Frontal cortex (tissue), 4 donors: ENCODE measurements around the gene TRIP12. TPM values are rescaled to one million over a fixed set of nuclear protein-coding genes. Genes with fewer than 3 reads are reported as not detected.
"Not testable (repeated sequence)": the region's sequence is repeated elsewhere in the genome, so short reads cannot be mapped to it uniquely, and the experiment has no call there.

Experiments
- DNase-seq, 2 donors: peaks; one replicate each; pipeline ENCODE4 v3.0.0; 2012; ENCODE audit warnings: low spot score in 2 of 2
- FAIRE-seq: peaks from 2 replicates; lab custom pipeline; 2012; peaks lifted over from hg19 to GRCh38; lab: Jason Lieb, UNC
- total RNA-seq: library from RNA; depleted of rRNA; stranded (reverse); fragments of >200 nt; gene quantifications from one replicate; pipeline ENCODE4 v1.2.3, GENCODE V29; 2014
- donor health status: control.
- donor health status: control.
- donor health status: control.

TRIP12 gene
- total RNA-seq, 1 donor from 2014 or later, result 168 TPM

DNA sequence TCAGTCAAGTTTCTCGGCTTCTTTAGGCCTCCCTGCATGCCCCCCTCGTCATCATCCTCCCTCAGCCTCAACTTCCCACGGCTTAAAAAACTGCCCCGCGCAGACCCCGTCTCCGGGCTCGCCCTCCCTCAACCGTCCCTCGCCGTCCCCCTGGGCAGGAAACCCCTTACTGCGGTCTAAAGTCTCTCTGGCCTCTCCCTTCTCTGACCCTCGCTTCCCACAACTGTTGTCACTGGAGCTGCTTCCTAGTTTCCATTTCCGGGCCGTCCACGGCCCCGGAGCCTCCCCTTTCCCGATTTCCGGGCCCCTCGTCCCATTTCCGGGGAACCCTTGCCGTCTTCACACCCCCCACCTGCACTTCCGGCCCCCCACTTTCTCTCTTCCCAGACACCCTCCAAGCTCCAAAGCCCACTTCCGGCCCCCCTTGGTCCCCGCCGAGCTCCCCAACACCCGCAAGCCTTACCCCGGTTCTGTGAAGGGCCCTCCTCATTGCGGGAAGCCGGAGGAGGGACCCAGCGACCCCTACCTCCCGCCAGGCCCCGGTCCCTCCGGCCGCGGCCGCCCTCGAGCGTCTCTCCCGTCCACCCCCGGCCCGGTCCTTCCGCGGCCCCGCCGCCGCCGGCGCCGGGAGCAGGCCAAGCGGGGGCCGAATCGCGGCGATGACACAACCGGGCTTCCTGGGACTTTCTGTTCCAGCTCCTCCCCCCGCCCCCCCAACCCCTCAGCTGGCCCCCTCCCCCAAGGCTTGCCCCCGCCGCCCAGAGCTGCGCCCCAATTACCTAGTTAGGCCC lies 513 bp downstream of the TRIP12 start:
- FAIRE-seq (no peak), DNase-seq (peak; percentile 70 to 71)

- no peak for DNase-seq
- FAIRE-seq, result no peak
These were observed 1.7 kb downstream of the TRIP12 start for GRCh38 chr2:229920011-229920641.

- DNase-seq (no peak), FAIRE-seq (no peak)
These were observed 4.0 kb downstream of the TRIP12 start for GRCh38 chr2:229917793-229918192.

GRCh38 chr2:229914171-229914570 lies 7.6 kb downstream of the TRIP12 start:
- FAIRE-seq, result no peak
- no peak for DNase-seq

DNA sequence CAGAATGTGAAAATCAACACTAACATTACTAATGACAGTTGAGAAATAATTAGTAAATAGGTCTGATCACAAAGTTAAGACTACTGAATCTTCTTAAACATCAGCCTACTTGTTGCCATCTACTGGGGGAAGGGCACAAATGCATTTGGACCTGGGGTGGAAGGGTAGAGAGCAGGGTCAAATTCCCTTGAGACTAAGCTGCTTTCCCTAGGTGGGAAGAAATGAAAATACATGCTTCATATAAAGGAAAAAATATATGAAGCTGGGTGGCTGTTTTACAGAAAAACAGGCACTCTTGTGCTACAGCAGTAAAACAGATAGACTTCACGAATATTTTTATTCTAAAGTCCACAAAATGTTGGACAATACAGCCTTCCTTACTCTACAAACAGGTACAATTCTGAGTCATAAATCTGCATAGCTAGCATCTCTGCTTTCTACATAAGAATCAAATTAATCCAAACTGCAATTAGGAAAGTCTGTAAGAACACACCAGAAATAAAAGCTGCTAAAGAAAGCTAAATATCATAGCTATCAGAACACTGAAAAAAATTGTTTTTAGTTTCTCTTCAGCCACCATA lies 10.9 kb downstream of the TRIP12 start:
- no peak for FAIRE-seq

GRCh38 chr2:229910147-229910831 lies 11.5 kb downstream of the TRIP12 start:
- no peak for DNase-seq
- FAIRE-seq, result no peak

More for the DNA sequence above, 10.9 kb downstream of the TRIP12 start:
- DNase-seq, result no peak

DNA sequence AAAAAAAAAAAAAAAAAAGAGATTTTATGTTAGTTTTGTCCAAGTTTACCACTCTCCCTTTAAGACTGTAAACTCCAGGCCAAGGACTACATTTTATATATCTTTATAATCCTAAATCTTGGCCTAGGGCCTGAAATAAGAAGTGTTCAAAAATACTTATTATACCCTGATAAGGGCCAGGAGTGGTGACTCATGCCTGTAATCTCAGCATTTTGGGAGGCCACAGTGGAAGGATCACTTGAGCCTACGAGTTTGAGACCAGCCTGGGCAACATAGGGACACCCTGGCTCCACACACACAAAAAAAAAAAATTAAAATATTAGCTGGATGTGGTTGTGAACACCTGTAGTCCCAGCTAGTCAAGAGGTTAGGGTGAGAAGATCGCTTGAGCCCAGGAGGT lies 12.7 kb downstream of the TRIP12 start:
- FAIRE-seq (no peak), DNase-seq (no peak)

GRCh38 chr2:229905601-229906000 lies 16.2 kb downstream of the TRIP12 start:
- FAIRE-seq (no peak), DNase-seq (no peak)

GRCh38 chr2:229903037-229903436 lies 18.8 kb downstream of the TRIP12 start:
- DNase-seq, result no peak
- no peak for FAIRE-seq

DNA sequence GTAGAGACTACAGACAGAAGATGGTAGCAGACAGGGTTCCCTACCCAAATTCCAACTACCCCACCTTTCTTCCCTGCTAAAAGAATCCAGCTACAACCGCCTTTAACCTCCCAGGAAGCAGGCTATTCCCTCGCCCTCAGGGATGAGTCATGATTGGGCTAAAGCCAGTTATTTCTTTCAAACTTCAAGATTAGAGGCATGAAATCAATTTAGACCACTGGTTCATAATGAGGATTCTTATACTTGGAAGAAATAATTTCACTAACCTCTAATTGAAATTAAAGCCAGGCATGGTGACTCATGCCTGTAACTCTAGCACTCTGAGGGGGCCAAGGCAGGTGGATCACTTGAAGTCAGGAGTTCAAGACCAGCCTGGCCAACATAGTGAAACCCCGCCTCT lies 20.0 kb downstream of the TRIP12 start:
- peak in 1 of 2 donors; percentile 30 for DNase-seq
- FAIRE-seq, result no peak

- not testable (repeated sequence) for FAIRE-seq
These were observed 21.3 kb downstream of the TRIP12 start for GRCh38 chr2:229900514-229900913.

GRCh38 chr2:229900012-229900411 lies 21.8 kb downstream of the TRIP12 start:
- DNase-seq, result no peak
- FAIRE-seq, result no peak

More at GRCh38 chr2:229900514-229900913, 21.3 kb downstream of the TRIP12 start:
- DNase-seq, result not testable (repeated sequence)

DNA sequence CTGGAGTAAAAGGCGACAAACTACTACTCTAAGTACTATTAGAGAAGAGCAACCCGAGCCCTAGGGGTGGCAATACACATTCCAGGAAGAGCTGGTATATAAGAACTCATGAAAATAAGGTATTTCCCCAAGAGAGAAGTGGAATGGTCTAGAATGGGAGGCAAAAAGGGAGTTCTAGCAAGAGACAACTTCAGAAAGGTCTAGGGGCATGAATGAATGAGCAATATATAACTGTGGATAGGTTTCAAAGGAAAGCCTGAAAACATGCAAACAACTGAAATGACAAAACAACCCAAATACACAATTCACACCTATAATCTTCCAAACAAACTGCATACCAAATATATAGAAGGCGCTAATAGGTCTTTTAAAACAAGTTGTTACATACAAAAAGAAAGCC lies 22.2 kb downstream of the TRIP12 start:
- DNase-seq (no peak), FAIRE-seq (no peak)

DNA sequence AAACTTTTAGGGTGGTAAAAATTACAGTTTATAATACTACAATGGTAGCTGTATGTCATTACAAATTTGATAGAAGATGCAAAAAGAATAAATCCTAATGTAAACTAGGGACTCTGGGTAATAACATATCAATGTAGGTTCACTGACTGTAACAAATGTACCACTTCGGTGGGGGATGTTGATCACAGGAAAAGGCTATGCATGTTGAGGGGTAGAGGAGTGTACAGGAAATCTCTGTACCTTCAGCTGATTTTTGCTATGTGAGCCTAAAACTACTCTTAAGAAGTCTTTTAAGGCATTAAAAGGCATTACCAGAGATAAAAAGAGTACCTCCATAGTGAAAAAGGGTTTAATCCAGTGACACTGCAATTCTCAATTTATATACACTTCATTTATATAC lies 25.0 kb downstream of the TRIP12 start:
- FAIRE-seq, result no peak
- no peak for DNase-seq

DNA sequence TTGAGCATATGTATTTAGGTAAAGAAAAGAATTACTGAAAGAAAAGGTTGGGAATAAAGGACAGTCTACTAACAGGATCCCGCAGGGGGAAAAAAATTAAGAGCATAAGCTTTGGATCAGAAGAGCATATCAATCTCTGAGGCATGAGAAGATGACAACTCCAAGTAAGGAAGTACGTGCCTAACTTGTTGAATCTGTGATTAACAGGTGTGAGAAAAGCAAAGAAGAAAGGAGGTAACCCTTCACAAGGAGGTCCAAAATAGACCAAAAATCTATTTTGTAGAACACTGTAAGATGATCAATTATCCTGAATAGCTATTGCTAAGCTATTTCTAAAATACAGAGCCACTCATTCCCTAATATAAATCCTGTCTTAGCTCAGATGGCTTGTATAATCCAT lies 32.8 kb downstream of the TRIP12 start:
- DNase-seq, result no peak
- no peak for FAIRE-seq

GRCh38 chr2:229888031-229888430 lies 33.8 kb downstream of the TRIP12 start:
- no peak for DNase-seq
- no peak for FAIRE-seq

GRCh38 chr2:229887441-229887840 lies 34.4 kb downstream of the TRIP12 start:
- FAIRE-seq (no peak), DNase-seq (no peak)

GRCh38 chr2:229884775-229885699 lies 36.8 kb downstream of the TRIP12 start:
- DNase-seq (no peak), FAIRE-seq (no peak)

DNA sequence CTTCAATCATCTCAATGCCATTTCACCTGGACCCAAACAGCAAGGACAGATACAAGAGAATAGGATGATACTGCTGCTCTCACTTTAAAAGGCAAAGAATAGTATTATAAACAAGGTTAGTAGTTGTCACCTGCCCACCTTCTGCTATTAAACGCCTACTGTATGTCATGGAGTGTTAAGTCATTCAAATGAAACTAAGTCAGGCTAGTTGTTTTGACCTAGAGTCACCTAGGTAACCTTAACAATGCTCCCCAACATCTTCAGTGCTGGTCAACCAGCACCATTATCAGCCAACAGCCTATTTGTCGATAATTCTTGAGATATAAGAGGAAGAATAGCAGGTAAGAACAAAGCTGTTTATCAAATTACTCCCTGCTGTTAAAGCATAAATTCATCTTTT lies 39.2 kb downstream of the TRIP12 start:
- FAIRE-seq (no peak), DNase-seq (no peak)
